GM12878 (cell line): ENCODE results near the gene AFF1. TPM values are rescaled to one million over a fixed set of nuclear protein-coding genes. Genes with fewer than 3 reads are reported as not detected.

ENCODE experiments used
- ATF7 ChIP-seq: fragments of 450-650 bp; IDR thresholded peaks from 2 replicates; pipeline ENCODE4 v1.6.1; 2016; ENCODE audit warnings: low read depth, mild to moderate bottlenecking
- BACH1 ChIP-seq: fragments of 450-650 bp; IDR thresholded peaks from 2 replicates; pipeline ENCODE4 v1.6.1; 2017; ENCODE audit warnings: mild to moderate bottlenecking, borderline replicate concordance
- CBFB ChIP-seq: IDR thresholded peaks from 2 replicates; pipeline ENCODE4 v1.6.1; 2016; ENCODE audit warnings: antibody characterized with exemption, low read depth
- CHD1 ChIP-seq: IDR thresholded peaks from 2 replicates; pipeline ENCODE4 v1.6.1; 2012; ENCODE audit warnings: low read depth, low read length, improper control_type of control experiment
- CHD2 ChIP-seq: IDR thresholded peaks from 2 replicates; pipeline ENCODE4 v1.6.1; 2011; ENCODE audit warnings: low read depth, low read length, improper control_type of control experiment, borderline replicate concordance
- EP300 ChIP-seq, 2 experiments: fragments of 150-350 bp in 1 of 2; IDR thresholded peaks; 2 replicates each; pipeline ENCODE4 v1.6.1; 2011 to 2012; ENCODE audit warnings: low read depth in 2 of 2, low read length in 2 of 2, borderline replicate concordance in 1 of 2, improper control_type of control experiment in 1 of 2, inconsistent platforms in 1 of 2; ENCODE audit not compliant: control insufficient read depth in 1 of 2
- ESRRA ChIP-seq: IDR thresholded peaks from 2 replicates; pipeline ENCODE4 v1.6.1; 2012; ENCODE audit warnings: mild to moderate bottlenecking, low read length, improper control_type of control experiment
- FOXM1 ChIP-seq: IDR thresholded peaks from 2 replicates; pipeline ENCODE4 v1.6.1; 2012; ENCODE audit warnings: low read depth, mild to moderate bottlenecking, inconsistent platforms, low read length, moderate library complexity
- GABPA ChIP-seq: IDR thresholded peaks from 2 replicates; pipeline ENCODE4 v1.6.1; 2014; ENCODE audit warnings: antibody characterized with exemption, low read depth, mild to moderate bottlenecking, inconsistent platforms
- HDAC2 ChIP-seq: fragments of 200-600 bp; sonication (generic); IDR thresholded peaks from 2 replicates; pipeline ENCODE4 v1.6.1; 2017
- IKZF2 ChIP-seq, 2 experiments: fragments of 450-650 bp; IDR thresholded peaks; 2 replicates each; pipeline ENCODE4 v1.6.1; 2017; ENCODE audit warnings: mild to moderate bottlenecking in 2 of 2, moderate library complexity in 2 of 2
- JUNB ChIP-seq: IDR thresholded peaks from 2 replicates; pipeline ENCODE4 v1.6.1; 2016; ENCODE audit warnings: antibody characterized with exemption, mild to moderate bottlenecking
- KDM1A ChIP-seq: fragments of 200-600 bp; sonication (generic); IDR thresholded peaks from 2 replicates; pipeline ENCODE4 v1.6.1; 2016; ENCODE audit warnings: borderline replicate concordance
- NBN ChIP-seq: fragments of 450-650 bp; IDR thresholded peaks from 2 replicates; pipeline ENCODE4 v1.6.1; 2016
- NFIC ChIP-seq: IDR thresholded peaks from 2 replicates; pipeline ENCODE4 v1.6.1; 2012; ENCODE audit warnings: low read depth, mild to moderate bottlenecking, inconsistent platforms, low read length, moderate library complexity
- NR2F1 ChIP-seq: fragments of 450-650 bp; conservative IDR thresholded peaks from 2 replicates; pipeline ENCODE4 v1.6.1; 2017; ENCODE audit warnings: mild to moderate bottlenecking
- PAX5 ChIP-seq: IDR thresholded peaks from 2 replicates; pipeline ENCODE4 v1.6.1; 2011; ENCODE audit warnings: low read depth, low read length, borderline replicate concordance
- POU2F2 ChIP-seq: IDR thresholded peaks from 3 replicates; pipeline ENCODE4 v1.6.1; 2011; ENCODE audit warnings: low read depth, mild to moderate bottlenecking, low read length, borderline replicate concordance
- RAD21 ChIP-seq: IDR thresholded peaks from 2 replicates; pipeline ENCODE4 v1.6.1; 2011; ENCODE audit warnings: mild to moderate bottlenecking, low read depth, low read length, moderate library complexity; ENCODE audit not compliant: insufficient read depth
- RCOR1 ChIP-seq: conservative IDR thresholded peaks from 2 replicates; pipeline ENCODE4 v1.6.1; 2012; ENCODE audit warnings: low read depth, low read length, improper control_type of control experiment
- RELA ChIP-seq: fragments of 450-650 bp; IDR thresholded peaks from 2 replicates; pipeline ENCODE4 v1.8.0; 2014; ENCODE audit warnings: borderline replicate concordance; ENCODE audit not compliant: partially characterized antibody
- SKIL ChIP-seq: fragments of 450-650 bp; IDR thresholded peaks from 2 replicates; pipeline ENCODE4 v1.6.1; 2017; ENCODE audit warnings: mild to moderate bottlenecking, low read depth, inconsistent platforms; ENCODE audit not compliant: poor library complexity, severe bottlenecking
- SMAD1 ChIP-seq: fragments of 450-650 bp; IDR thresholded peaks from 2 replicates; pipeline ENCODE4 v1.6.1; 2018; ENCODE audit warnings: mild to moderate bottlenecking, low read depth; ENCODE audit not compliant: partially characterized antibody
- polyA plus RNA-seq, 11 experiments: library from polyadenylated mRNA; depleted of rRNA in 4 of 11; unstranded in 6 of 11; stranded (reverse) in 5 of 11; fragments of >200 nt; fragmentation: Nextera tagmentation in 4 of 11; fragmentation: Illumina TruSeq in 1 of 11; extraction: Ambion mirVana in 4 of 11; extraction: Trizol in 1 of 11; gene quantifications; 1 replicate in 1 of 11; 2 replicates in 10 of 11; pipeline versions ENCODE4 v1.2.1 to v1.2.3, GENCODE V29; 2011 to 2016; ENCODE audit warnings: inconsistent platforms in 2 of 11, missing spikeins in 2 of 11, low read depth in 1 of 11
- total RNA-seq, 4 experiments: library from RNA; depleted of rRNA in 3 of 4; stranded (reverse); fragments of >200 nt in 3 of 4; fragmentation: Illumina TruSeq in 1 of 4; extraction: Trizol in 1 of 4; gene quantifications; 2 replicates each; pipeline versions ENCODE4 v1.2.1 to v1.2.3, GENCODE V29; 2013 to 2021
- TF ChIP-seq, protein P1 (sequence below): fragments of 450-650 bp; formaldehyde crosslinking; IDR thresholded peaks from 2 replicates; pipeline ENCODE4 v1.4.0; 2022; ENCODE audit warnings: mild to moderate bottlenecking, moderate library complexity
- TF ChIP-seq, protein P2 (sequence below): fragments of 450-650 bp; IDR thresholded peaks from 2 replicates; pipeline ENCODE4 v1.6.1; 2016; ENCODE audit warnings: mild to moderate bottlenecking

AFF1 gene
- total and polyA plus RNA-seq, 10 of the 15 experiments (the other 5 are each of a cell fraction or from before 2014, with no cell fraction given) = 3.5 to 56.1 (median 21.5) TPM

GRCh38 chr4:87074121-87074488 is 139.3 kb downstream of the AFF1 start (continued):
- TF ChIP-seq, protein P1, sequence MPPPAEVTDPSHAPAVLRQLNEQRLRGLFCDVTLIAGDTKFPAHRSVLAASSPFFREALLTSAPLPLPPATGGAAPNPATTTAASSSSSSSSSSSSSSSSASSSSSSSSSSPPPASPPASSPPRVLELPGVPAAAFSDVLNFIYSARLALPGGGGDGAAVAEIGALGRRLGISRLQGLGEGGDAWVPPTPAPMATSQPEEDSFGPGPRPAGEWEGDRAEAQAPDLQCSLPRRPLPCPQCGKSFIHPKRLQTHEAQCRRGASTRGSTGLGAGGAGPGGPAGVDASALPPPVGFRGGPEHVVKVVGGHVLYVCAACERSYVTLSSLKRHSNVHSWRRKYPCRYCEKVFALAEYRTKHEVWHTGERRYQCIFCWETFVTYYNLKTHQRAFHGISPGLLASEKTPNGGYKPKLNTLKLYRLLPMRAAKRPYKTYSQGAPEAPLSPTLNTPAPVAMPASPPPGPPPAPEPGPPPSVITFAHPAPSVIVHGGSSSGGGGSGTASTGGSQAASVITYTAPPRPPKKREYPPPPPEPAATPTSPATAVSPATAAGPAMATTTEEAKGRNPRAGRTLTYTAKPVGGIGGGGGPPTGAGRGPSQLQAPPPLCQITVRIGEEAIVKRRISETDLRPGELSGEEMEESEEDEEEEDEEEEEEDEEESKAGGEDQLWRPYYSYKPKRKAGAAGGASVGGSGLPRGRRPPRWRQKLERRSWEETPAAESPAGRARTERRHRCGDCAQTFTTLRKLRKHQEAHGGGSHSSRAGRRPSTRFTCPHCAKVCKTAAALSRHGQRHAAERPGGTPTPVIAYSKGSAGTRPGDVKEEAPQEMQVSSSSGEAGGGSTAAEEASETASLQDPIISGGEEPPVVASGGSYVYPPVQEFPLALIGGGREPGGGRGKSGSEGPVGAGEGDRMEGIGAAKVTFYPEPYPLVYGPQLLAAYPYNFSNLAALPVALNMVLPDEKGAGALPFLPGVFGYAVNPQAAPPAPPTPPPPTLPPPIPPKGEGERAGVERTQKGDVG = no peak
- TF ChIP-seq RCOR1 (0 out of 2 replicates have a peak, but pooled peaks have one; percentile 67), RAD21 (0 out of 2 replicates have a peak, but pooled peaks have one; percentile 4), NBN (peak; percentile 90; the same call in 1 of the 2 replicates), CHD1 (no peak), KDM1A (no peak), PAX5 (0 out of 2 replicates have a peak, but pooled peaks have one; percentile 24), HDAC2 (0 out of 2 replicates have a peak, but pooled peaks have one; percentile 0), NR2F1 (no peak; the same call in 1 of the 2 replicates), EP300 (IDR thresholded peaks at IDR 0.05; ENCODE audit: borderline replicate concordance in 1 of 2, control insufficient read depth in 1 of 2, low read depth in 2 of 2, low read length in 2 of 2) (peak in 1 of 2 experiments; percentile 17; a peak in 1 of 4 replicates), ESRRA (no peak), FOXM1 (0 out of 2 replicates have a peak, but pooled peaks have one; percentile 65), JUNB (no peak), ATF7 (peak; percentile 73), SKIL (peak; percentile 84), POU2F2 (0 out of 3 replicates have a peak, but pooled peaks have one; percentile 18), SMAD1 (no peak), CBFB (peak; percentile 49), NFIC (peak; percentile 70), IKZF2 (IDR thresholded peaks at IDR 0.05) (peak in 1 of 2 experiments; percentile 62; a peak in 2 of 4 replicates), BACH1 (0 out of 2 replicates have a peak, but pooled peaks have one; percentile 5), RELA (no peak), GABPA (0 out of 2 replicates have a peak, but pooled peaks have one; percentile 15), CHD2 (no peak)
- TF ChIP-seq, protein P2, sequence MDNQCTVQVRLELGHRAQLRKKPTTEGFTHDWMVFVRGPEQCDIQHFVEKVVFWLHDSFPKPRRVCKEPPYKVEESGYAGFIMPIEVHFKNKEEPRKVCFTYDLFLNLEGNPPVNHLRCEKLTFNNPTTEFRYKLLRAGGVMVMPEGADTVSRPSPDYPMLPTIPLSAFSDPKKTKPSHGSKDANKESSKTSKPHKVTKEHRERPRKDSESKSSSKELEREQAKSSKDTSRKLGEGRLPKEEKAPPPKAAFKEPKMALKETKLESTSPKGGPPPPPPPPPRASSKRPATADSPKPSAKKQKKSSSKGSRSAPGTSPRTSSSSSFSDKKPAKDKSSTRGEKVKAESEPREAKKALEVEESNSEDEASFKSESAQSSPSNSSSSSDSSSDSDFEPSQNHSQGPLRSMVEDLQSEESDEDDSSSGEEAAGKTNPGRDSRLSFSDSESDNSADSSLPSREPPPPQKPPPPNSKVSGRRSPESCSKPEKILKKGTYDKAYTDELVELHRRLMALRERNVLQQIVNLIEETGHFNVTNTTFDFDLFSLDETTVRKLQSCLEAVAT = no peak
- TF ChIP-seq, all 136 proteins: peak for 27
